ENCODE results near the gene PRR29.

The PRR29 gene

GRCh38 chr17:64042700-64043485, 44.7 kb downstream of the PRR29 start:
- no peak for DNase-seq (ENCODE audit: low read depth)

- DNase-seq (ENCODE audit: low read depth), result no peak
Measured at GRCh38 chr17:64045176-64045575, 47.0 kb downstream of the PRR29 start.

- DNase-seq (ENCODE audit: low read depth), result no peak
Measured at GRCh38 chr17:64048805-64049204, 50.7 kb downstream of the PRR29 start.

- no peak for DNase-seq (ENCODE audit: low read depth)
Measured at GRCh38 chr17:64051153-64051552, 53.0 kb downstream of the PRR29 start.

GRCh38 chr17:64053101-64053500, 55.0 kb downstream of the PRR29 start:
- no peak for DNase-seq (ENCODE audit: low read depth)
